Stimulated activated CD4-positive, alpha-beta T cell treated with anti-CD3 and anti-CD28 coated beads, Interleukin-2, amount 100 ng/mL, for 4 hours (primary cell): ENCODE measurements around the gene OXGR1.
"Not testable (repeated sequence)": the region's sequence is repeated elsewhere in the genome, so short reads cannot be mapped to it uniquely, and the experiment has no call there.

Experiments used
- DNase-seq: peaks from one replicate; pipeline ENCODE4 v3.0.0-alpha.2; 2020; ENCODE audit warnings: low read depth

OXGR1 gene

GRCh38 chr13:97005625-97006262 lies 11.5 kb upstream of the OXGR1 start:
- DNase-seq: no peak

GRCh38 chr13:97004886-97005285 lies 10.6 kb upstream of the OXGR1 start:
- DNase-seq: no peak

- DNase-seq: no peak
These were observed 10.0 kb upstream of the OXGR1 start for GRCh38 chr13:97004096-97004876.

GRCh38 chr13:97003071-97003470 lies 8.8 kb upstream of the OXGR1 start:
- DNase-seq: no peak

GRCh38 chr13:97002581-97002980 lies 8.3 kb upstream of the OXGR1 start:
- no peak for DNase-seq

GRCh38 chr13:97001636-97002035 lies 7.4 kb upstream of the OXGR1 start:
- DNase-seq: no peak

GRCh38 chr13:97000295-97000925 lies 6.1 kb upstream of the OXGR1 start:
- DNase-seq: no peak

- no peak for DNase-seq
These were observed 4.8 kb upstream of the OXGR1 start for GRCh38 chr13:96999091-96999490.

- no peak for DNase-seq
These were observed 3.8 kb upstream of the OXGR1 start for GRCh38 chr13:96998051-96998450.

- DNase-seq: no peak
These were observed 2.6 kb upstream of the OXGR1 start for GRCh38 chr13:96996886-96997285.

GRCh38 chr13:96996107-96996506 lies 1.8 kb upstream of the OXGR1 start:
- no peak for DNase-seq

- DNase-seq: no peak
These were observed 575 bp upstream of the OXGR1 start for GRCh38 chr13:96994858-96995243.

- no peak for DNase-seq
These were observed 651 bp downstream of the OXGR1 start for GRCh38 chr13:96993634-96994016.

GRCh38 chr13:96992633-96993032 lies 1.6 kb downstream of the OXGR1 start:
- no peak for DNase-seq

GRCh38 chr13:96991072-96991471 lies 3.2 kb downstream of the OXGR1 start:
- DNase-seq: no peak

GRCh38 chr13:96988441-96988840 lies 5.8 kb downstream of the OXGR1 start:
- no peak for DNase-seq

- DNase-seq: no peak
These were observed 10.2 kb downstream of the OXGR1 start for GRCh38 chr13:96984051-96984508.

GRCh38 chr13:96982672-96983071 lies 11.6 kb downstream of the OXGR1 start:
- no peak for DNase-seq

- DNase-seq: not testable (repeated sequence)
These were observed 14.4 kb downstream of the OXGR1 start for GRCh38 chr13:96979861-96980260.

- no peak for DNase-seq
These were observed 26.2 kb downstream of the OXGR1 start for GRCh38 chr13:96968027-96968426.

GRCh38 chr13:96967248-96967745 lies 27.0 kb downstream of the OXGR1 start:
- DNase-seq: no peak

GRCh38 chr13:96966415-96967102 lies 27.7 kb downstream of the OXGR1 start:
- no peak for DNase-seq
